Endothelial cell (in vitro differentiated cells): ENCODE results near the gene SHROOM1. TPM values are rescaled to one million over a fixed set of nuclear protein-coding genes. Genes with fewer than 3 reads are reported as not detected.

Experiments
- DNase-seq: peaks from one replicate; pipeline ENCODE4 v3.0.0; 2021; ENCODE audit warnings: low spot score
- H3K27ac Mint-ChIP-seq: one replicate; pipeline ENCODE4 v1.8.0; 2021; ENCODE audit warnings: mixed read lengths, inconsistent platforms; ENCODE audit not compliant: unreplicated experiment
- H3K27me3 Mint-ChIP-seq: one replicate; pipeline ENCODE4 v1.8.0; 2021; ENCODE audit warnings: mild to moderate bottlenecking, moderate library complexity, mixed read lengths, inconsistent platforms; ENCODE audit not compliant: unreplicated experiment
- H3K36me3 Mint-ChIP-seq: one replicate; pipeline ENCODE4 v1.8.0; 2021; ENCODE audit warnings: mild to moderate bottlenecking, low read depth, mixed read lengths, inconsistent platforms; ENCODE audit not compliant: unreplicated experiment
- H3K4me1 Mint-ChIP-seq: one replicate; pipeline ENCODE4 v1.8.0; 2021; ENCODE audit warnings: mild to moderate bottlenecking, mixed read lengths, inconsistent platforms; ENCODE audit not compliant: unreplicated experiment
- H3K4me3 Mint-ChIP-seq: one replicate; pipeline ENCODE4 v1.8.0; 2021; ENCODE audit warnings: mild to moderate bottlenecking, mixed read lengths, inconsistent platforms; ENCODE audit not compliant: unreplicated experiment
- H3K9me3 Mint-ChIP-seq: one replicate; pipeline ENCODE4 v1.8.0; 2021; ENCODE audit warnings: mixed read lengths, inconsistent platforms; ENCODE audit not compliant: unreplicated experiment
- total RNA-seq: library from RNA; stranded (reverse); fragmentation: NEBNext Ultra II Directional; extraction: Animal tissue kit (Norgen Biotek cat#: 25700); gene quantifications from one replicate; pipeline ENCODE4 v1.2.1, GENCODE V29; 2021; ENCODE audit not compliant: unreplicated experiment
- TF ChIP-seq, protein P1 (sequence below): fragments of 200-600 bp; sonication (generic); IDR thresholded peaks from one replicate; pipeline ENCODE4 v1.5.0; 2021; ENCODE audit warnings: antibody characterized with exemption; ENCODE audit not compliant: unreplicated experiment

Gene SHROOM1
- total RNA-seq, 1 donor from 2014 or later = 5.6 TPM

GRCh38 chr5:132776131-132776937 is 54.1 kb downstream of the SHROOM1 start:
- TF ChIP-seq, protein P1, sequence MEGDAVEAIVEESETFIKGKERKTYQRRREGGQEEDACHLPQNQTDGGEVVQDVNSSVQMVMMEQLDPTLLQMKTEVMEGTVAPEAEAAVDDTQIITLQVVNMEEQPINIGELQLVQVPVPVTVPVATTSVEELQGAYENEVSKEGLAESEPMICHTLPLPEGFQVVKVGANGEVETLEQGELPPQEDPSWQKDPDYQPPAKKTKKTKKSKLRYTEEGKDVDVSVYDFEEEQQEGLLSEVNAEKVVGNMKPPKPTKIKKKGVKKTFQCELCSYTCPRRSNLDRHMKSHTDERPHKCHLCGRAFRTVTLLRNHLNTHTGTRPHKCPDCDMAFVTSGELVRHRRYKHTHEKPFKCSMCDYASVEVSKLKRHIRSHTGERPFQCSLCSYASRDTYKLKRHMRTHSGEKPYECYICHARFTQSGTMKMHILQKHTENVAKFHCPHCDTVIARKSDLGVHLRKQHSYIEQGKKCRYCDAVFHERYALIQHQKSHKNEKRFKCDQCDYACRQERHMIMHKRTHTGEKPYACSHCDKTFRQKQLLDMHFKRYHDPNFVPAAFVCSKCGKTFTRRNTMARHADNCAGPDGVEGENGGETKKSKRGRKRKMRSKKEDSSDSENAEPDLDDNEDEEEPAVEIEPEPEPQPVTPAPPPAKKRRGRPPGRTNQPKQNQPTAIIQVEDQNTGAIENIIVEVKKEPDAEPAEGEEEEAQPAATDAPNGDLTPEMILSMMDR = no peak
- peak overlapping the region; percentile 80 for H3K4me3 Mint-ChIP-seq
- peaks cover 9% of the 10 kb centered on the region for H3K36me3 Mint-ChIP-seq
- H3K4me1 Mint-ChIP-seq = peaks cover 16% of the 10 kb centered on the region
- DNase-seq = peak; percentile 19
- no peaks in the 10 kb centered on the region for H3K9me3 Mint-ChIP-seq
- H3K27ac Mint-ChIP-seq = no peak overlapping the region
- peaks cover 12% of the 10 kb centered on the region for H3K27me3 Mint-ChIP-seq

GRCh38 chr5:132775476-132775961 is 54.9 kb downstream of the SHROOM1 start:
- peaks cover 19% of the 10 kb centered on the region for H3K4me1 Mint-ChIP-seq
- peaks cover 12% of the 10 kb centered on the region for H3K27me3 Mint-ChIP-seq
- TF ChIP-seq, protein P1 = no peak
- H3K27ac Mint-ChIP-seq = no peak overlapping the region
- H3K9me3 Mint-ChIP-seq = no peaks in the 10 kb centered on the region
- H3K36me3 Mint-ChIP-seq = peaks cover 9% of the 10 kb centered on the region
- H3K4me3 Mint-ChIP-seq = peak overlapping the region; percentile 40
- no peak for DNase-seq

DNA sequence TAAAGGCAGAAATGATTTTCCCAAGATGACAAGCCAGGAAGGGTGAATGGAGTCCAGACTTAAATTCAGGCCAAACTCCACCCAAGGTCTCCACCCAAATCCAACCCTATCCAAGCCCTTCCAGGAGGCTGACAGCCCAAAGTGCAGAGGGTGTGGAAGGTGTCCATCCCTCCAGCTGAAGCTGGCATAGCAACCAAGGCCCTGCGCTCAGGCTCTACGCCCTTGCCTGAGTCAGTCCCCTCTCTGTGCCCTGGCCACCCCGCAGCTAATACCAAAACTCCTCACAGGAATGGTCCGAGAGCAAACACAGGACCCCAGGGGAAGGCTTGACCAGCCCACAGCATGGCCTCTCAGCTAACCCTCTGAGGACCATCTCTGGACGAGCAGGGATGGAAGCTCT is 55.6 kb downstream of the SHROOM1 start:
- H3K36me3 Mint-ChIP-seq = peaks cover 9% of the 10 kb centered on the region
- peaks cover 19% of the 10 kb centered on the region for H3K4me1 Mint-ChIP-seq
- no peak for DNase-seq
- peaks cover 12% of the 10 kb centered on the region for H3K27me3 Mint-ChIP-seq
- no peak overlapping the region for H3K27ac Mint-ChIP-seq
- no peak overlapping the region for H3K4me3 Mint-ChIP-seq
- TF ChIP-seq, protein P1 = no peak
- no peaks in the 10 kb centered on the region for H3K9me3 Mint-ChIP-seq

- Mint-ChIP-seq H3K4me3 (no peak overlapping the region), H3K4me1 (peaks cover 18% of the 10 kb centered on the region), H3K36me3 (peaks cover 9% of the 10 kb centered on the region), H3K27ac (no peak overlapping the region), H3K27me3 (peaks cover 12% of the 10 kb centered on the region), H3K9me3 (no peaks in the 10 kb centered on the region)
- no peak for DNase-seq
- TF ChIP-seq, protein P1 = no peak
Observed at GRCh38 chr5:132774406-132774805, 56.0 kb downstream of the SHROOM1 start.

GRCh38 chr5:132773601-132774355 is 56.7 kb downstream of the SHROOM1 start:
- TF ChIP-seq, protein P1 = no peak
- H3K4me1 Mint-ChIP-seq = peaks cover 16% of the 10 kb centered on the region
- no peak for DNase-seq
- no peaks in the 10 kb centered on the region for H3K9me3 Mint-ChIP-seq
- no peak overlapping the region for H3K27ac Mint-ChIP-seq
- H3K36me3 Mint-ChIP-seq = peaks cover 9% of the 10 kb centered on the region
- H3K4me3 Mint-ChIP-seq = no peak overlapping the region
- H3K27me3 Mint-ChIP-seq = peaks cover 11% of the 10 kb centered on the region
